ENCODE data around the gene ZNF385A. TPM values are rescaled to one million over a fixed set of nuclear protein-coding genes. Genes with fewer than 3 reads are reported as not detected.

Gene ZNF385A
- total and polyA plus RNA-seq, 2 of the 13 experiments (the other 11 are each of a cell fraction or from before 2014, with no cell fraction given): 0.44 to 0.67 TPM

DNA sequence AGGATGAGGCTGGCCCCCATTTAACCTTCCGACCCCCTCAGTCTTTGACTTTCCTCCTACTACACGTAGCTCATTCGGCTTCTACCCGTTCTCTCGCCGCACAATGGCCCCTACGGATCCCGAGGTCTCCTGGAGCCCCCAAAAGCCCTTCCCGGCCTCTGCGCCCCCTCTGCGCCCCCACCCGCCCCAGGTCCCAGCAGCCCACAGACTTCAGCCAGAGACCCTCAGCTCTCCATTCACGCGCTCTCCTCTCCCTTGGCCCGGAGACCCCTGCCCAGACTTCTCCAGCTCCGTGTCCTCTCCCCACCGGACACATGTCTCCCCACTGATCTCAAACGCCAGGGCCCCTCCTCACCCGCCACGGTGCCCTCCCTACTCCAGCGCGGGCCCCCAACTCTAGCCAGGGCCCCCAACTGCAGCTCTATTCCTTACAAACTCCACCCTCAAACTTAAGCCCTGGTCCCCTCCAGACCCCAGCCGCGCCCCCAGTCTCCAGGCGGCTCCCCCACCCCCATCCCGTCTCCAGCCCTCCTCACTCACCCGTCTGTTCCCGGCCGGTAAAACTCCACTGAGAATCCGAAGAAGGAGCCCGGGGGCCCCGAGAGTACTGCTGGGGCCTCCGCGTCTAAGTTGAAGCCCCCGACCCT lies 34.0 kb upstream of the ZNF385A start:
- Histone ChIP-seq H3K36me3 (replicated peaks in 1 of 2; ENCODE audit: control insufficient read depth in 1 of 2, insufficient read depth in 2 of 2, low read length in 2 of 2) (no peaks in the 10 kb centered on the region), H3K27ac (ENCODE audit: extremely low read length, insufficient read depth, low read length) (no peak overlapping the region), H3K4me1 (ENCODE audit: insufficient read depth, low read length) (peaks cover 14% of the 10 kb centered on the region), H3K4me3 (replicated peaks in 1 of 3; ENCODE audit: insufficient read depth in 1 of 3, low read depth in 2 of 3, low read length in 3 of 3) (peak overlapping the region; percentile 13 to 33 (median 30); a peak in 3 of 6 replicates), H2AFZ (ENCODE audit: low read length) (no peak overlapping the region), H4K20me1 (ENCODE audit: insufficient read depth, low read length) (no peaks in the 10 kb centered on the region), H3K9ac (ENCODE audit: insufficient read depth, low read depth, low read length) (no peak overlapping the region), H3K79me2 (ENCODE audit: insufficient read depth, low read length) (no peaks in the 10 kb centered on the region), H3K9me3 (ENCODE audit: low read length) (no peaks in the 10 kb centered on the region), H3K4me2 (ENCODE audit: low read depth, low read length) (peak overlapping the region; percentile 32), H3K27me3 (ENCODE audit: control insufficient read depth in 1 of 2, insufficient read depth in 2 of 2, low read length in 2 of 2) (peaks cover 16 to 59% of the 10 kb centered on the region in 2 experiments; a peak in 3 of 5 replicates)
- FAIRE-seq: no peak
- in situ Hi-C loops (cut with HindIII; ENCODE audit: extremely low pct_ligation_motif_present, low pct_unique_long_range_greater_than_20kb) (no loop called here), intact Hi-C loops (cut with micrococcal nuclease; ENCODE audit: unreplicated experiment) (no loop called here)
- CTCF ChIA-PET (ENCODE audit: low intra/inter-chr PET ratio, low total read pairs): no interaction called here
- no peak for DNase-seq (ENCODE audit: low spot score)
- TF ChIP-seq ZNF558 (CRISPR knock-in tag; IDR thresholded peaks at IDR 0.05; ENCODE audit: borderline replicate concordance) (no peak), ZNF629 (CRISPR knock-in tag; conservative IDR thresholded peaks at IDR 0.05) (no peak), ZNF879 (CRISPR knock-in tag; IDR thresholded peaks at IDR 0.05) (no peak), ZNF614 (CRISPR knock-in tag; IDR thresholded peaks at IDR 0.05; ENCODE audit: borderline replicate concordance) (no peak), HDAC1 (CRISPR knock-in tag; IDR thresholded peaks at IDR 0.05) (no peak), ZNF768 (CRISPR knock-in tag; IDR thresholded peaks at IDR 0.05) (no peak)
- TF ChIP-seq, protein P1, sequence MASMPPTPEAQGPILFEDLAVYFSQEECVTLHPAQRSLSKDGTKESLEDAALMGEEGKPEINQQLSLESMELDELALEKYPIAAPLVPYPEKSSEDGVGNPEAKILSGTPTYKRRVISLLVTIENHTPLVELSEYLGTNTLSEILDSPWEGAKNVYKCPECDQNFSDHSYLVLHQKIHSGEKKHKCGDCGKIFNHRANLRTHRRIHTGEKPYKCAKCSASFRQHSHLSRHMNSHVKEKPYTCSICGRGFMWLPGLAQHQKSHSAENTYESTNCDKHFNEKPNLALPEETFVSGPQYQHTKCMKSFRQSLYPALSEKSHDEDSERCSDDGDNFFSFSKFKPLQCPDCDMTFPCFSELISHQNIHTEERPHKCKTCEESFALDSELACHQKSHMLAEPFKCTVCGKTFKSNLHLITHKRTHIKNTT (CRISPR knock-in tag; IDR thresholded peaks at IDR 0.05): no peak
- TF ChIP-seq, protein P2, sequence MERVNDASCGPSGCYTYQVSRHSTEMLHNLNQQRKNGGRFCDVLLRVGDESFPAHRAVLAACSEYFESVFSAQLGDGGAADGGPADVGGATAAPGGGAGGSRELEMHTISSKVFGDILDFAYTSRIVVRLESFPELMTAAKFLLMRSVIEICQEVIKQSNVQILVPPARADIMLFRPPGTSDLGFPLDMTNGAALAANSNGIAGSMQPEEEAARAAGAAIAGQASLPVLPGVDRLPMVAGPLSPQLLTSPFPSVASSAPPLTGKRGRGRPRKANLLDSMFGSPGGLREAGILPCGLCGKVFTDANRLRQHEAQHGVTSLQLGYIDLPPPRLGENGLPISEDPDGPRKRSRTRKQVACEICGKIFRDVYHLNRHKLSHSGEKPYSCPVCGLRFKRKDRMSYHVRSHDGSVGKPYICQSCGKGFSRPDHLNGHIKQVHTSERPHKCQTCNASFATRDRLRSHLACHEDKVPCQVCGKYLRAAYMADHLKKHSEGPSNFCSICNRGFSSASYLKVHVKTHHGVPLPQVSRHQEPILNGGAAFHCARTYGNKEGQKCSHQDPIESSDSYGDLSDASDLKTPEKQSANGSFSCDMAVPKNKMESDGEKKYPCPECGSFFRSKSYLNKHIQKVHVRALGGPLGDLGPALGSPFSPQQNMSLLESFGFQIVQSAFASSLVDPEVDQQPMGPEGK (CRISPR knock-in tag; IDR thresholded peaks at IDR 0.05): no peak
- 5% methylated on average over 27 of the region's 35 CpGs for WGBS (ENCODE audit: low lambda C conversion rate)
- POLR2A ChIA-PET: no interaction called here
- BruUV-seq (replicated peaks): no TSS peak
- ATAC-seq: no peak

All from HepG2 (cell line).